Vein endothelial cell (primary cell): ENCODE measurements around the gene CX3CL1. TPM values are rescaled to one million over a fixed set of nuclear protein-coding genes. Genes with fewer than 3 reads are reported as not detected.

Experiments used
- small RNA-seq: library from RNA; depleted of rRNA; stranded (forward); fragments of <200 nt; gene quantifications from one replicate; pipeline ENCODE3, GENCODE V24; 2012
- total RNA-seq: library from RNA; depleted of rRNA; stranded (reverse); fragments of >200 nt; gene quantifications from 2 replicates; pipeline ENCODE4 v1.2.3, GENCODE V29; 2012

CX3CL1 gene
- total RNA-seq: 7.2 and 15.4 TPM in 2 replicates

GRCh38 chr16:57372372-57373116 is at the start of gene CX3CL1:
Gene CX3CL1 (plus strand): TSS chr16:57372490. CDS start chr16:57372569, 79 bp downstream.

GRCh38 chr16:57358527-57359095 is 13.7 kb upstream of the CX3CL1 start, which contains the start of gene CCL22:
Gene CCL22 (plus strand): TSS chr16:57358783. CDS start chr16:57358817, 34 bp downstream.

GRCh38 chr16:57403965-57404817 is 31.9 kb downstream of the CX3CL1 start, which contains the start of gene CCL17:
Gene CCL17 (plus strand): TSS chr16:57404767. CDS start chr16:57413933, 9,166 bp downstream.

Small RNA genes within 50 kb of the gene (small RNA-seq; reads per million reads assigned to genes)
- not detected for gene AC108081.1

Other genes with a start within 250 kb of the CX3CL1 start
- 78.7 and 108 TPM in 2 replicates for gene PSME3IP1, start 186.5 kb upstream of the CX3CL1 start, total RNA-seq
- 71.9 and 81.5 TPM in 2 replicates for gene RSPRY1, start 186.2 kb upstream of the CX3CL1 start, total RNA-seq
- gene ARL2BP, start 127.2 kb upstream of the CX3CL1 start, total RNA-seq: 128 and 147 TPM in 2 replicates
- 8.4 and 10.1 TPM in 2 replicates for gene PLLP, start 87.8 kb upstream of the CX3CL1 start, total RNA-seq
- gene CCL22, start 13.7 kb upstream of the CX3CL1 start, total RNA-seq: not detected in 2 replicates
- gene CCL17, start 32.3 kb downstream of the CX3CL1 start, total RNA-seq: not detected in 2 replicates
- gene CIAPIN1, start 74.9 kb downstream of the CX3CL1 start, total RNA-seq: 86.6 and 89.0 TPM in 2 replicates
- gene COQ9, start 75.0 kb downstream of the CX3CL1 start, total RNA-seq: 48.1 and 50.3 TPM in 2 replicates
- 116 and 142 TPM in 2 replicates for gene POLR2C, start 90.2 kb downstream of the CX3CL1 start, total RNA-seq
- 13.4 and 26.5 TPM in 2 replicates for gene DOK4, start 114.0 kb downstream of the CX3CL1 start, total RNA-seq
- gene CCDC102A, start 164.1 kb downstream of the CX3CL1 start, total RNA-seq: 8.2 and 8.6 TPM in 2 replicates
- under 0.01 TPM in 1 of 2 replicates, not detected in the other for gene ADGRG5, start 170.2 kb downstream of the CX3CL1 start, total RNA-seq